Measurements from ENCODE around the gene MFF.
"Not testable (repeated sequence)": the region's sequence is repeated elsewhere in the genome, so short reads cannot be mapped to it uniquely, and the experiment has no call there.

GRCh38 chr2:227387583-227387982 is 62.5 kb downstream of the MFF start, which contains the start of gene SCYGR1:
- TF ChIP-seq TEAD4 (IDR thresholded peaks at IDR 0.05; ENCODE audit: borderline replicate concordance, insufficient read depth); CTCF (IDR thresholded peaks at IDR 0.05); MAX (IDR thresholded peaks at IDR 0.05; ENCODE audit: low read depth); SMC3 (IDR thresholded peaks at IDR 0.05; ENCODE audit: low read depth, low read length); EZH2phosphoT487 (IDR thresholded peaks at IDR 0.05; ENCODE audit: borderline replicate concordance, low read depth); ELF1 (IDR thresholded peaks at IDR 0.05); MXI1 (IDR thresholded peaks at IDR 0.05; ENCODE audit: low read depth, low read length); FOXJ3 (CRISPR knock-in tag; IDR thresholded peaks at IDR 0.05); GABPA (IDR thresholded peaks at IDR 0.05; ENCODE audit: low read depth); EP300 (IDR thresholded peaks at IDR 0.05; ENCODE audit: borderline replicate concordance in 1 of 2, low read depth in 1 of 2, low read length in 1 of 2): not testable (repeated sequence)
- TF ChIP-seq, protein P1, sequence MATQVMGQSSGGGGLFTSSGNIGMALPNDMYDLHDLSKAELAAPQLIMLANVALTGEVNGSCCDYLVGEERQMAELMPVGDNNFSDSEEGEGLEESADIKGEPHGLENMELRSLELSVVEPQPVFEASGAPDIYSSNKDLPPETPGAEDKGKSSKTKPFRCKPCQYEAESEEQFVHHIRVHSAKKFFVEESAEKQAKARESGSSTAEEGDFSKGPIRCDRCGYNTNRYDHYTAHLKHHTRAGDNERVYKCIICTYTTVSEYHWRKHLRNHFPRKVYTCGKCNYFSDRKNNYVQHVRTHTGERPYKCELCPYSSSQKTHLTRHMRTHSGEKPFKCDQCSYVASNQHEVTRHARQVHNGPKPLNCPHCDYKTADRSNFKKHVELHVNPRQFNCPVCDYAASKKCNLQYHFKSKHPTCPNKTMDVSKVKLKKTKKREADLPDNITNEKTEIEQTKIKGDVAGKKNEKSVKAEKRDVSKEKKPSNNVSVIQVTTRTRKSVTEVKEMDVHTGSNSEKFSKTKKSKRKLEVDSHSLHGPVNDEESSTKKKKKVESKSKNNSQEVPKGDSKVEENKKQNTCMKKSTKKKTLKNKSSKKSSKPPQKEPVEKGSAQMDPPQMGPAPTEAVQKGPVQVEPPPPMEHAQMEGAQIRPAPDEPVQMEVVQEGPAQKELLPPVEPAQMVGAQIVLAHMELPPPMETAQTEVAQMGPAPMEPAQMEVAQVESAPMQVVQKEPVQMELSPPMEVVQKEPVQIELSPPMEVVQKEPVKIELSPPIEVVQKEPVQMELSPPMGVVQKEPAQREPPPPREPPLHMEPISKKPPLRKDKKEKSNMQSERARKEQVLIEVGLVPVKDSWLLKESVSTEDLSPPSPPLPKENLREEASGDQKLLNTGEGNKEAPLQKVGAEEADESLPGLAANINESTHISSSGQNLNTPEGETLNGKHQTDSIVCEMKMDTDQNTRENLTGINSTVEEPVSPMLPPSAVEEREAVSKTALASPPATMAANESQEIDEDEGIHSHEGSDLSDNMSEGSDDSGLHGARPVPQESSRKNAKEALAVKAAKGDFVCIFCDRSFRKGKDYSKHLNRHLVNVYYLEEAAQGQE (IDR thresholded peaks at IDR 0.05; ENCODE audit: low read depth, low read length): not testable (repeated sequence)
